Measurements from ENCODE around the gene BAHCC1.

GRCh38 chr17:81347437-81347836, 47.8 kb upstream of the BAHCC1 start:
- TF ChIP-seq RNF2 (IDR thresholded peaks at IDR 0.05; ENCODE audit: borderline replicate concordance, low read depth, low read length, missing control alignments, poor library complexity, severe bottlenecking), result no peak
- TF ChIP-seq, protein P1, sequence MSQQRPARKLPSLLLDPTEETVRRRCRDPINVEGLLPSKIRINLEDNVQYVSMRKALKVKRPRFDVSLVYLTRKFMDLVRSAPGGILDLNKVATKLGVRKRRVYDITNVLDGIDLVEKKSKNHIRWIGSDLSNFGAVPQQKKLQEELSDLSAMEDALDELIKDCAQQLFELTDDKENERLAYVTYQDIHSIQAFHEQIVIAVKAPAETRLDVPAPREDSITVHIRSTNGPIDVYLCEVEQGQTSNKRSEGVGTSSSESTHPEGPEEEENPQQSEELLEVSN (IDR thresholded peaks at IDR 0.05), result no peak

All from H1 (cell line).